IMR-90 (cell line): ENCODE data around the gene TRAPPC12. TPM values are rescaled to one million over a fixed set of nuclear protein-coding genes. Genes with fewer than 3 reads are reported as not detected.

ENCODE experiments used
- ATAC-seq: fragments of 200-7000 bp; cut with Tn5 transposase; 2 replicates; pipeline ENCODE4 v1.9.1; 2020; ENCODE audit warnings: low read depth, mild to moderate bottlenecking, moderate library complexity
- BruUV-seq: library from RNA; stranded (reverse); fragments of 400-500 nt; replicated peaks from 2 replicates; lab custom pipeline; 2021; lab: Mats Ljungman, UMichigan
- CTCF ChIA-PET: fragments of 300-600 bp; formaldehyde crosslinking; extraction: SDS; loops from one replicate; lab custom pipeline; 2021; ENCODE audit warnings: antibody characterized with exemption; lab: Yijun Ruan, JAX
- POLR2A ChIA-PET: fragments of 300-600 bp; sonication (Branson Sonifier 250); formaldehyde crosslinking; loops from one replicate; lab custom pipeline; 2022; ENCODE audit warnings: antibody characterized with exemption; ENCODE audit not compliant: unreplicated experiment; lab: Charles Lee
- DNase-seq: peaks from one replicate; pipeline ENCODE4 v3.0.0; 2013
- H2AFZ ChIP-seq: replicated peaks from 2 replicates; pipeline ENCODE3; 2013; ENCODE audit warnings: low read length, mild to moderate bottlenecking; ENCODE audit not compliant: poor library complexity
- H2AK5ac ChIP-seq: 2 replicates; pipeline ENCODE4 v1.6.1; 2013; ENCODE audit warnings: low read depth, low read length, inconsistent platforms
- H2AK9ac ChIP-seq: replicated peaks from 2 replicates; pipeline ENCODE3; 2013; ENCODE audit warnings: mild to moderate bottlenecking, low read depth, low read length, moderate library complexity; ENCODE audit not compliant: poor library complexity
- H2BK120ac ChIP-seq: 2 replicates; pipeline ENCODE4 v1.6.1; 2013; ENCODE audit warnings: low read depth, low read length, inconsistent platforms
- H2BK15ac ChIP-seq: 3 replicates; pipeline ENCODE4 v1.6.1; 2013; ENCODE audit warnings: low read depth, low read length, inconsistent platforms
- H2BK20ac ChIP-seq: 2 replicates; pipeline ENCODE4 v1.6.1; 2013; ENCODE audit warnings: low read depth, mild to moderate bottlenecking, inconsistent platforms, low read length, moderate library complexity
- H2BK5ac ChIP-seq: 2 replicates; pipeline ENCODE4 v1.6.1; 2013; ENCODE audit warnings: mild to moderate bottlenecking, low read depth, low read length, inconsistent platforms; ENCODE audit not compliant: poor library complexity, severe bottlenecking
- H3K14ac ChIP-seq: replicated peaks from 2 replicates; pipeline ENCODE4 v1.6.1; 2013; ENCODE audit warnings: low read depth, low read length, inconsistent platforms
- H3K18ac ChIP-seq: 2 replicates; pipeline ENCODE4 v1.6.1; 2013; ENCODE audit warnings: low read depth, low read length, control low read depth
- H3K23ac ChIP-seq: 2 replicates; pipeline ENCODE4 v1.6.1; 2013; ENCODE audit warnings: low read depth, low read length, inconsistent platforms
- H3K27ac ChIP-seq: 2 replicates; pipeline ENCODE4 v1.5.1; 2013; ENCODE audit warnings: mild to moderate bottlenecking, control low read depth, low read length; ENCODE audit not compliant: insufficient read depth
- H3K27me3 ChIP-seq: 2 replicates; pipeline ENCODE4 v1.6.1; 2013; ENCODE audit warnings: low read length; ENCODE audit not compliant: control insufficient read depth, insufficient read depth
- H3K36me3 ChIP-seq: 2 replicates; pipeline ENCODE4 v1.6.1; 2013; ENCODE audit warnings: low read length, mixed read lengths; ENCODE audit not compliant: control insufficient read depth, insufficient read depth
- H3K4ac ChIP-seq: 2 replicates; pipeline ENCODE4 v1.6.1; 2013; ENCODE audit warnings: low read depth, low read length, inconsistent platforms
- H3K4me1 ChIP-seq: 2 replicates; pipeline ENCODE4 v1.6.1; 2013; ENCODE audit warnings: low read length, mixed read lengths; ENCODE audit not compliant: control insufficient read depth, insufficient read depth
- H3K4me2 ChIP-seq: 2 replicates; pipeline ENCODE4 v1.6.1; 2013; ENCODE audit warnings: low read depth, mild to moderate bottlenecking, control low read depth, low read length, moderate library complexity
- H3K4me3 ChIP-seq: 2 replicates; pipeline ENCODE4 v1.5.1; 2013; ENCODE audit warnings: low read depth, mild to moderate bottlenecking, control low read depth, low read length, moderate library complexity; ENCODE audit not compliant: insufficient read depth
- H3K56ac ChIP-seq: 2 replicates; pipeline ENCODE4 v1.6.1; 2013; ENCODE audit warnings: low read length, inconsistent platforms; ENCODE audit not compliant: insufficient read depth; ENCODE audit errors: extremely low read depth
- H3K79me1 ChIP-seq, 2 experiments: 2 replicates each; pipeline ENCODE4 v1.6.1; 2013; ENCODE audit warnings: low read length in 2 of 2, inconsistent platforms in 1 of 2, low read depth in 1 of 2
- H3K9ac ChIP-seq: 2 replicates; pipeline ENCODE4 v1.6.1; 2013; ENCODE audit warnings: low read depth, low read length, control low read depth
- H3K9me1 ChIP-seq: 2 replicates; pipeline ENCODE4 v1.6.1; 2013; ENCODE audit warnings: low read length, inconsistent platforms; ENCODE audit not compliant: insufficient read depth
- H3K9me3 ChIP-seq: 2 replicates; pipeline ENCODE4 v1.6.1; 2013; ENCODE audit warnings: low read length; ENCODE audit not compliant: control insufficient read depth, insufficient read depth
- H4K20me1 ChIP-seq: 2 replicates; pipeline ENCODE4 v1.6.1; 2013; ENCODE audit warnings: low read length, inconsistent platforms; ENCODE audit not compliant: insufficient read depth
- H4K5ac ChIP-seq: 2 replicates; pipeline ENCODE4 v1.6.1; 2013; ENCODE audit warnings: mild to moderate bottlenecking, low read depth, low read length, control low read depth
- H4K8ac ChIP-seq, 2 experiments: 2 replicates each; pipeline ENCODE4 v1.6.1; 2013; ENCODE audit warnings: low read depth in 2 of 2, low read length in 2 of 2, control low read depth in 1 of 2, inconsistent platforms in 1 of 2
- H4K91ac ChIP-seq: 2 replicates; pipeline ENCODE4 v1.6.1; 2013; ENCODE audit warnings: low read depth, low read length, inconsistent platforms; ENCODE audit not compliant: insufficient read depth
- CEBPB ChIP-seq: IDR thresholded peaks from 2 replicates; pipeline ENCODE4 v1.6.1; 2012; ENCODE audit warnings: low read depth, low read length, improper control_type of control experiment
- MXI1 ChIP-seq: IDR thresholded peaks from 2 replicates; pipeline ENCODE4 v1.6.1; 2012; ENCODE audit warnings: low read depth, mild to moderate bottlenecking, low read length, moderate library complexity, borderline replicate concordance
- RFX5 ChIP-seq: IDR thresholded peaks from 2 replicates; pipeline ENCODE4 v1.8.0; 2012; ENCODE audit warnings: low read depth, mild to moderate bottlenecking, low read length, moderate library complexity
- SMC3 ChIP-seq: fragments of 150-350 bp; IDR thresholded peaks from 2 replicates; pipeline ENCODE4 v1.6.1; 2016; ENCODE audit warnings: low read depth, mild to moderate bottlenecking, antibody characterized with exemption, low read length, moderate library complexity
- WGBS, 2 experiments: methylation state at CpG; one replicate each; pipeline versions ENCODE4 v1.1.5 to v1.1.7; 2013; ENCODE audit warnings: missing lambda C conversion rate in 2 of 2; ENCODE audit not compliant: insufficient read length in 1 of 2; ENCODE audit errors: extremely low coverage in 2 of 2; 5-methylcytosine and 5-hydroxymethylcytosine counted together
- dilution Hi-C: fragments of 300-500 bp; cut with HindIII; formaldehyde crosslinking; loops from one replicate; pipeline ENCODE4 v1.14.3; 2018; ENCODE audit warnings: low sequenced_read_pairs; ENCODE audit not compliant: unreplicated experiment
- in situ Hi-C: fragments of 300-500 bp; cut with MboI; formaldehyde crosslinking; loops from 3 replicates; pipeline ENCODE4 v1.14.3; 2019; ENCODE audit warnings: low sequenced_read_pairs, inconsistent platforms, mixed read lengths
- intact Hi-C: fragments of 100-400 bp; cut with micrococcal nuclease; formaldehyde crosslinking; loops from 2 replicates; pipeline ENCODE4 v1.10.0; 2022
- polyA plus RNA-seq, 3 experiments: library from polyadenylated mRNA; depleted of rRNA; stranded (reverse); fragments of >200 nt; gene quantifications; 2 replicates each; pipeline ENCODE4 v1.2.3, GENCODE V29; 2012; ENCODE audit warnings: low replicate concordance in 1 of 3
- total RNA-seq: library from RNA; depleted of rRNA; stranded (reverse); fragments of >200 nt; gene quantifications from 2 replicates; pipeline ENCODE4 v1.2.3, GENCODE V29; 2012
- TF ChIP-seq, protein P1 (sequence below): conservative IDR thresholded peaks from 2 replicates; pipeline ENCODE4 v1.5.1; 2012; ENCODE audit warnings: mild to moderate bottlenecking, low read depth, low read length, improper control_type of control experiment

Gene TRAPPC12
- total and polyA plus RNA-seq, 2 of the 4 experiments (the other 2 are of a cell fraction): 25.8 to 69.9 TPM

DNA sequence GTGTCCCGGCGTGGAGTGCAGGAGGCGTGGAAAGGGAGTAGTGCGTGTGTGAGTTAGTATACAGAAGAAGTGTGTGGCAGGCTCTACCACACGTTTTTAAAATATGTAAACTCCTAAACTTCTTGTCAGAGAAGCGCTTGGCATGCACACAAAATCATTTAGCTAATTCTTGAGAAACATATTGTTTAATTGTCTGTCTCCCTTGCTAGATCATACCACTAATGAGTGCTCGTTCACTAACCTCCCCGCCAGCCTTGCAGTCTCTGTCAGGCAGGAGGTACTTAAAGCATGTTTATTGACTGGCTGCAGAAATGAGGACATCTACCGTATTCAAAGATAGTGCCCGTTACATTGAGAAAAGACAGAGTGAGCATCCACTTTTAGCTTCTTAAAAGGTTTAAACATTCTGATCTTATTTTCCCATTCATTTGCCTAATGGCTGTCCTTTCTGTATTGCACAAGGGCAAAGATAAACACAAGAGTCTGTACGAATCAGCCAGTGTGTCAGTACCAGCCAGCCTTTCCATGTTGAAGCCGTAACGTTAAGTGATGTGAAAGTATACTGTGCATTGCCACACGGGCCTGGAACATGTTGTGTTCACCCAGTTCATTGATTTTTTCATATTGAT is 41.4 kb downstream of the TRAPPC12 start:
- no peak overlapping the region for H2BK20ac ChIP-seq
- H3K9me1 ChIP-seq: peaks cover 2% of the 10 kb centered on the region; the same call in 1 of the 2 replicates
- no peak overlapping the region for H3K14ac ChIP-seq
- TF ChIP-seq RFX5: no peak
- TF ChIP-seq, protein P1, sequence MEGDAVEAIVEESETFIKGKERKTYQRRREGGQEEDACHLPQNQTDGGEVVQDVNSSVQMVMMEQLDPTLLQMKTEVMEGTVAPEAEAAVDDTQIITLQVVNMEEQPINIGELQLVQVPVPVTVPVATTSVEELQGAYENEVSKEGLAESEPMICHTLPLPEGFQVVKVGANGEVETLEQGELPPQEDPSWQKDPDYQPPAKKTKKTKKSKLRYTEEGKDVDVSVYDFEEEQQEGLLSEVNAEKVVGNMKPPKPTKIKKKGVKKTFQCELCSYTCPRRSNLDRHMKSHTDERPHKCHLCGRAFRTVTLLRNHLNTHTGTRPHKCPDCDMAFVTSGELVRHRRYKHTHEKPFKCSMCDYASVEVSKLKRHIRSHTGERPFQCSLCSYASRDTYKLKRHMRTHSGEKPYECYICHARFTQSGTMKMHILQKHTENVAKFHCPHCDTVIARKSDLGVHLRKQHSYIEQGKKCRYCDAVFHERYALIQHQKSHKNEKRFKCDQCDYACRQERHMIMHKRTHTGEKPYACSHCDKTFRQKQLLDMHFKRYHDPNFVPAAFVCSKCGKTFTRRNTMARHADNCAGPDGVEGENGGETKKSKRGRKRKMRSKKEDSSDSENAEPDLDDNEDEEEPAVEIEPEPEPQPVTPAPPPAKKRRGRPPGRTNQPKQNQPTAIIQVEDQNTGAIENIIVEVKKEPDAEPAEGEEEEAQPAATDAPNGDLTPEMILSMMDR: no peak
- no peak for TF ChIP-seq MXI1
- no peak for TF ChIP-seq SMC3
- TF ChIP-seq CEBPB: peak; percentile 71
- H2BK5ac ChIP-seq: no peak overlapping the region
- no peak overlapping the region for H4K91ac ChIP-seq
- no peak overlapping the region for H3K56ac ChIP-seq
- peak; percentile 29 for DNase-seq
- peaks cover 4% of the 10 kb centered on the region; the same call in 1 of the 2 replicates for H4K20me1 ChIP-seq
- WGBS, 2 experiments: 82% methylated on average over 2 of the region's 14 CpGs; no CpG with 5 or more reads in 1 of the 2 experiments
- no peak overlapping the region for H2BK15ac ChIP-seq
- no peak overlapping the region for H4K8ac ChIP-seq
- intact Hi-C loops (no loop called here), dilution Hi-C loops (no loop called here), in situ Hi-C loops (loop anchor here (10.0 kb wide), 1 partner anchor 224 kb away; no protein-coding TSS in a partner anchor)
- no peak overlapping the region for H3K4me2 ChIP-seq
- H4K5ac ChIP-seq: no peak overlapping the region
- H3K79me1 ChIP-seq: peaks cover 31 to 40% of the 10 kb centered on the region in 2 experiments
- no peak overlapping the region for H3K27ac ChIP-seq
- H3K9me3 ChIP-seq: no peaks in the 10 kb centered on the region
- ChIA-PET CTCF (interaction anchor here (1.0 kb wide), 1 partner anchor 28 kb away, joined by 3 read pairs; no protein-coding TSS in a partner anchor), POLR2A (no interaction called here)
- peak; percentile 60 for ATAC-seq
- H2AK5ac ChIP-seq: no peak overlapping the region
- H3K4me1 ChIP-seq: peaks cover 2% of the 10 kb centered on the region; the same call in 1 of the 2 replicates
- H2BK120ac ChIP-seq: no peak overlapping the region
- no peak overlapping the region for H3K4me3 ChIP-seq
- no peak overlapping the region for H2AFZ ChIP-seq
- H2AK9ac ChIP-seq: no peak overlapping the region
- no peak overlapping the region for H3K23ac ChIP-seq
- H3K4ac ChIP-seq: no peak overlapping the region
- no peak overlapping the region for H3K9ac ChIP-seq
- no peak overlapping the region for H3K18ac ChIP-seq
- H3K36me3 ChIP-seq: peaks cover 53% of the 10 kb centered on the region
- BruUV-seq: no TSS peak
- no peaks in the 10 kb centered on the region for H3K27me3 ChIP-seq
